Gastrocnemius medialis (tissue), 4 donors: ENCODE data around the gene VPREB3.

Experiments used
- CTCF ChIP-seq, 5 experiments: fragments of 450-650 bp in 3 of 5; fragments of 200-600 bp in 2 of 5; sonication (generic) in 2 of 5; IDR thresholded peaks in 4 of 5; conservative IDR thresholded peaks in 1 of 5; 1 replicate in 4 of 5; 2 replicates in 1 of 5; pipeline ENCODE4 v1.5.1; 2016 to 2019; ENCODE audit warnings: antibody characterized with exemption in 5 of 5, mild to moderate bottlenecking in 3 of 5, moderate library complexity in 3 of 5
- POLR2A ChIP-seq, 2 donors: fragments of 450-650 bp; IDR thresholded peaks; one replicate each; pipeline ENCODE4 v1.6.1; 2017; ENCODE audit warnings: antibody characterized with exemption in 2 of 2, mild to moderate bottlenecking in 2 of 2, moderate library complexity in 2 of 2

- peak in 2 of 5 experiments; percentile 20 to 23 for TF ChIP-seq CTCF (IDR thresholded peaks at IDR 0.05 in 4 of 5, conservative IDR thresholded peaks at IDR 0.05 in 1 of 5)
- peak; percentile 87 to 88 for TF ChIP-seq POLR2A (IDR thresholded peaks at IDR 0.05)
Measured at GRCh38 chr22:23786752-23787599, 32.8 kb upstream of the VPREB3 start, which contains the start of gene SMARCB1.
